NCI-H2196 treated with DMSO at 0.1 percent for 48 hours (cell line): ENCODE measurements around the gene EZR.

Experiments
- DNase-seq: peaks from one replicate; lab custom pipeline; 2025; ENCODE audit not compliant: unreplicated experiment; lab: John Stamatoyannopoulos, UW

The EZR gene

DNA sequence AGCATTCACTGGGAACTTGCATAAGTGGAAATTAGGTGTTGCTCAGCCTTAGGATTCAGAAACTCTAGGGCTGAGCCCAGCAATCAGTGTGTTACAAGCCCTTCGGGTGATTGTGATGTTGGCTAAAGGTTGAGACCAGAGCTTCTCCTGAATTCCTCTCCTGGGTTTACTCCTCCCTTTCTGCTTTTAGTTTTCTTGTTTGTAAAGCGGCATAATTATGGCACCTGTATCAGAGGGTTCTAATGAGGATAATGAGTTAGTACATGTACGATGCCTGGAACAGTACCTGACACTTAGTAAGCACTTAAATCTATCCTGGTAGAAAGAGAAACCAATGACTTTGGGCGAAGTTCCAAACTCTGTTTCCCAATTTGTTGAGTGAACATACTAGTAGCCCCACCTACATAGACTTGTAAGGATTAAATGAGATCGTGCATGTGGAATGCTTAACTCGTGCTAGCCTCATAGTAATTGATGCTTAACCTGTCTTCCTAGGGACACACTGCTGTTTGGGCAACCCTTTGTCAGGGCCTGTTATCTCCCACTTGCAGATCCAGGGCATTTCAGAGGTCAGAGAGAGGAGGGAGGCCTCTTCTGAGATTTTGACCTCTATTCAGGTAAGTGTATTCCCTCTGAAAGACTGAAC lies 932 bp upstream of the EZR start:
- DNase-seq = no peak

DNA sequence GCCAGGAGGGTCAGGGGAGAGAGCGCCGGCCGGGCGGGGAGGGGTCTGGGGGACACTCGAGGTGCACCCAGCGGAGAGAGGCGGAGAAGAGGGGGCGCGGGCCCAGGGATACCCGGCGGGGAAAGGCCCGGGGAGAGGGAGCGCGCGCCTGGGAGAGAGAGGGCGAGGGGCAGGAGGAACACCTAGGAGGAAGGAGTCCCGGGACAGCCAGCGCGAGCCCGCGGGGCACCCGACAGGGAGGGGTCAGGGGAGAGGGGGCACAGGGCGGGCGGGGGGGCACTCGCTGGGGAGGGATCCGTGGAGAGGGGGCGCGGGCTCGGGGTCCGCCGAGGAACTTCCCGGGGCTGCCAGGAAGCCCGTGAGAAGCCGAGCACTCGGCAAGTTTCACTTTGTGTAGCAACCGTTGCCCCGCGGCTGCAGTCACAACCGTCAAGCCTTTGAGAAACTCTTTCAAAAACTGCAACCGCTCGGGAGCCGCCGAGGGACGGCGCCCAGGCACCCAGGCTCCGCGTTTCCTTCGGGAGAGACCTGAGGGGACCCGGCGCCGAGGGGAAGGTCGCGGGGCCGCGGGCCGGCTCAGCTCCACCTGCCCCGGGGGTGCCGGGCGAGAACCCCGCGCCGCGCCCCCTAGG lies 471 bp downstream of the EZR start:
- no peak for DNase-seq

GRCh38 chr6:158817728-158818580 lies 1.2 kb downstream of the EZR start:
- DNase-seq = no peak

- no peak for DNase-seq
Observed at GRCh38 chr6:158816803-158817727, 2.1 kb downstream of the EZR start.

DNA sequence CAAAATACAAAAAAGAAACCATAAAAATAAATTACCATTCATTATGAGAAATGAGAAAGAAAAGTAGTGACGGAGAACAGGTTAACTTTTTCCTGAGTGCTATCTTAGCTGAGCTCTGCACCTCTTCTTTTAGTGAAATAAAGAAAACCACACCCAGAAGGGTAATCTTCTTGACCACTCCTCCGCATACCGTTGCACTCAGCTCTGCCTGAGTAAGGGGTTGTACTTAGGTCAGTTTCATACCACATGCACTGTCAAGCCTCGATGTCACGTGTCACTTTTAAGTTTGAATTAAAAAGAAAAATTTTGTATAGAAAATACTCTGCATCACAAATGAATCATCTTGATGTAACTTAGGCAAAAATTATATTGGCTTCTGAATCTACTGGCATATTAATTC lies 2.8 kb downstream of the EZR start:
- no peak for DNase-seq

DNA sequence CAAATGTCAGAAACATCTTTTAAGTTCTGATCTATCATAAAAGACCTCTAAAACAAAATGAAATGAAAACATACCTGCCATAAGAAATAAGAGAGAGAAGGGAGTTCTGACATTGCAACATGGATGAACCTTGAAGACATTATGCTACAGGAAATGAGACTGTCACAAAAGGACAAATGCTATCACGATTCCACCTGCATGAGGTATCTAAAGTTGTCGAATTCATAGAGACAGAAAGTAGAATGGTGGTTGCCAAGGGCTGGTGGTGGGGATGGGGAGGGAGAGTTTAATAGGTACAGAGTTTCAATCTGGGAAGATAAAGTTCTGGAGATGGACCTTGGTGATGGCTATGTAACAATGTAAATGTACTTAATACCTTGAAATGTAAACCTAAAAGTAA lies 3.3 kb downstream of the EZR start:
- DNase-seq = no peak

DNA sequence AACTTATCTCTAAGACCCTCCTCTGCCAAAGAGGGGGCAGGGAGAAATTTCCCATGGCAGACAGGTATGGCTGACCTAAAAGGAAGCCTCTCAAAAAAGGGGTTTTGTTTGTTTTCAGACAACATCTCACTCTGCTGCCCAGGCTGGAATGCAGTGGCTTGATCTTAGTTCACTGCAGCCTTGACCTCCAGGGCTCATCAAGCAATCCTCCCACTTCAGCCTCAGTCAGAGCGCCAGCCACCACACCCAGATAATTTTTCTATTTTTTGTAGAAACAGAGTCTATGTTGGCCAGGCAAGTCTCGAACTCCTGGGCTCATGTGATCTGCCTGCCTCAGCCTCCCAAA lies 3.8 kb downstream of the EZR start:
- no peak for DNase-seq

DNA sequence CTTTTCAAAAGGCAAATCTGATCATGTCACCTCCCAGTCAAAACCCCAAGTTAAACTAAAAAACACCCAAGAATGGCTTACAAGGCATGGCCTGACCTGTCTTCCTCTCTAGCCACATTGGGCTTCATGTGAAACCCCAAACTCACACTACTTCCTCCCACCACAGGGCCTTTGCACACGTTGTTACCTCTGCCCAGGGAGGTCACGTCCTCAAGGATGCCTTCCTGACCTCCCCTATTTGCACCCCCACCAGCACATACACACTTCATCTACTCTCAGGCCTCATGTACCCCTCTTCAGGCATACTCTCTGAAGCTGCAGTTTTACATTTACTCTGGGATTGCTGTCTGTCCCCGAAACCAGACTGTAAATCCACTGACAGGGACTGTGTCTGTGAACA lies 6.1 kb downstream of the EZR start:
- DNase-seq = no peak

GRCh38 chr6:158812611-158813010 lies 6.6 kb downstream of the EZR start:
- no peak for DNase-seq

- no peak for DNase-seq
Observed at GRCh38 chr6:158810155-158811095, 8.7 kb downstream of the EZR start.

DNA sequence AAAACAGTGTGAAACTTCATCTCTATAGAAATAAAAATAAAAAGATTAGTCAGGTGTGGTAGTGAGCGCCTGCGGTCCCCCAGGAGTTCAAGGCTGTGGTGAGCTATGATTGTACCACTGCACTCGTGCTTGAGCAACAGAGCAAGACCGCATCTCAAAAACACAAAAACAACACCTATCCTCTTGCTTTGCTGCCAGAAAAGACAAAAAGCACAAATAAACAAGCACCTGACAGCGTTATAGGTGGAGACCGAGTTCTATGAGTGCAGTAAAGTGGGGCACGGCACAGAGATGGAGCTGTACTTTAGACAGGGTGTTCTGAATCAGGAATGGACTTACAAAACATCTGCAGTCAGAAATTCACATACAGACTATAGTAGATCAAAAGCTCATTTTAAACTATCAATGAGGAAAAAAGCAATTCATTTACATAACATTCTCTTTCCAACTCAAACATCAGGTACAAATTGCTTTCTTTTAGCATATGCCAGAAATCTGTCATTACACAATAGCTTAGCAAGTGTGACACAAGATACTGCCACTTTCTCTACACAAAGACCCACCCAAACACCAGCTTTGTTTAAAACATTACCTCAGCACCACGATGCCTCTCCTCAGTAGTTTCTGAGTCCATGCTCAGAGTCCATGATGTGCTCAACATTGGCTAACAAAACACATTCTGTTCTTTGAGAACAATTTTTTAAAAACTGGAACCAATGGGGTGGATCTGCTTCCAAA lies 10.1 kb downstream of the EZR start:
- DNase-seq = no peak

GRCh38 chr6:158808442-158808833 lies 10.7 kb downstream of the EZR start:
- no peak for DNase-seq

- DNase-seq = no peak
Observed at GRCh38 chr6:158807515-158808441, 11.4 kb downstream of the EZR start.

GRCh38 chr6:158805698-158806377 lies 13.3 kb downstream of the EZR start:
- no peak for DNase-seq

- no peak for DNase-seq
Observed at GRCh38 chr6:158804207-158804606, 15.0 kb downstream of the EZR start.

GRCh38 chr6:158803733-158804143 lies 15.4 kb downstream of the EZR start:
- DNase-seq = no peak

DNA sequence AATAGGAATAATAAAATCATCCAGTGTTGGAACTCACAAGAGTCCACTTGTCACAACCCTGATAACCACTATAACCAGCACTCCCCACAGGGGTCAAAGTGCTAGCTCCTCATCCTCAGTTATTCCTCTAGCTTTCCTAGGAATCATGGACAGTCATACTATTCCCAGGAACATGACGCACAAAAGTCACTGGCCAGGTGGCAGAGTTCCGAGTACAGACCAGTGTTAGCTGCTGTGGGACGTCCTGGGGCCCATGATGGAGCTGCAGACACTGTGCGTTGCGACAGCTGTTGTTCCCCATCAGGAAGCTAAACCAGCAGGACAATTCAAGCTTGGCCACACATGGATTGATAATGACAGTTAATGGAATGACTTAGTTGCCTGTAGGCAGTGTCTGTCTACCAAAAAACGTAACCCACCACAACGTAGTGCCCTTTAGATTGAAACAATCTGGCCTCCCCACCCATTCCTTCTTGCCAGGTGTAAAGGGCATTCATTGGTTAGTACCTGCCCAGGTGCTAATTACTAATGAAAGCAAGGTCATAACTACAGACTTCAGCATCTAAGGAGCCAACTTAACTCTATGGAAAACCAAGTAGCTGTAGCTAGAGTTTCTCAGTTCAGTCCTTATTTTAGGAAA lies 17.4 kb downstream of the EZR start:
- DNase-seq = no peak
